Cerebellar cortex (tissue), 1 donor: Measurements from ENCODE around the gene KIFBP.
"Not testable (repeated sequence)": the region's sequence is repeated elsewhere in the genome, so short reads cannot be mapped to it uniquely, and the experiment has no call there.

ENCODE experiments used
- DNase-seq: peaks from one replicate; pipeline ENCODE4 v3.0.0-alpha.2; 2015; ENCODE audit warnings: low spot score

Gene KIFBP

DNA sequence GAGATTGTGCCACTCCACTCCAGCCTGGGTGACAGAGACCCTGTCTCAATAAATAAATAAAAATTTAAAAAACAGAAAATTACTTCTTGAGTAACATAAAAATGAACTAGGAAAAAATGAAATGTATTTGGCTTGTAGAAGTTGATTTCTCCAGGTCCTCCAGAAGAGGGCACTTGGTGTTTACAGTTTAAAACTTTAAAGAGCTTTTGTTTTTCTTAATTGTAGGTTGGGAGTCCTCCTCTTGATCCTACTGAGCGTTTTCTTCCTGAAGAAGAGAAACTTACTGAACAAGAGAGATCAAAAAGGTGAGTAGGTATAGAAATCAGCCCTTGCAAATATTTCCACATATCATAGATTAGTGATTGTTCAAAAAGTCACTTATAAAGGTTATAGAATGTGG lies 16.2 kb downstream of the KIFBP start:
- peak; percentile 42 for DNase-seq

DNA sequence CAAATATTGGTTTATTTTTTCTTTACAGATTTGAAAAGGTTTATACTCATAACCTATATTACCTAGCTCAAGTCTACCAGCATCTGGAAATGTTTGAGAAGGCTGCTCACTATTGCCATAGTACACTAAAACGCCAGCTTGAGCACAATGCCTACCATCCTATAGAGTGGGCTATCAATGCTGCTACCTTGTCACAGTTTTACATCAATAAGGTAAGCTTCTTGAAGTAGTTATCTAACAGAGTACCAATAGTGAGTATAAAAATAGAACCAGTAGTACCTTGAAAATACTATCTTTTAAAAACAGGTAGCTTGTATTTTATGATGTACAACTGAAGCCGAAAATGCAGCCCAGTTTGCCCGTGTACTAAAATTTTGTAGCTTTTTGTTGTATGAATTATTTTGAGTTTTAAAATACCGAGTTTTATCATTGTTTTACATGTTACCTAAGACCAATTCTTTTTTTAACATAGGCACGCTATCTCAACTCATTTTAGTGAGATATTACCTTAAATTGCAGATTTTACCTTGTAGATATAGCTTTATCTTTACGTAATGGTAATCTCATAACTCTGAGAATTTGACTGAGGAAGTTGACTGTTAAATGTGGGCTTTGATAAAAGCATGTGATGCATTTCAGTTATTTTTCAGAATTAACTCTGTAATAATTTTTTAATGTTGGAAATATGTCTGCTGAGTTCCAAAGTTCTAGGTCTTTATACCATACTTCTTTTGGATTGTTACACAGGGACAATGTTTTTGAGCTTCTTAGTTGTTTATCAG lies 17.3 kb downstream of the KIFBP start:
- DNase-seq, result no peak

DNA sequence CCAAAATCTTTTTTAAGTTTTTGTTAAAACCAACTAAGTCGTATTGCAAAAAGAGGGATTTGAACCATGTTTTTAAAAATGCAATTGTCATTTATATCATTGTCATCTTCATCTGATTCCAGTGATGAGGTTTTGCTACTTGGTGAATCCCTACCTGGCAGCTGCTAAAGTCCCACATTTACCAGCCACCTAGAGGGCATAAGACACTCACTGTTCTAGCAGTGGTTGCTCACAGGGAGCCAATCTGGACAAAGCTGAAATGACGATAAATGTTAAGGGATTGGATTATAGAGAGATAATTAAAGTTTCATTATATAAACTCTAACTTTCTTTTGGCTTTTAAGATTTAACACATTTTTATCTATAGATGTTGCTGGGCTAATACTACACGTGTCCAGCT lies 18.7 kb downstream of the KIFBP start:
- no peak for DNase-seq

DNA sequence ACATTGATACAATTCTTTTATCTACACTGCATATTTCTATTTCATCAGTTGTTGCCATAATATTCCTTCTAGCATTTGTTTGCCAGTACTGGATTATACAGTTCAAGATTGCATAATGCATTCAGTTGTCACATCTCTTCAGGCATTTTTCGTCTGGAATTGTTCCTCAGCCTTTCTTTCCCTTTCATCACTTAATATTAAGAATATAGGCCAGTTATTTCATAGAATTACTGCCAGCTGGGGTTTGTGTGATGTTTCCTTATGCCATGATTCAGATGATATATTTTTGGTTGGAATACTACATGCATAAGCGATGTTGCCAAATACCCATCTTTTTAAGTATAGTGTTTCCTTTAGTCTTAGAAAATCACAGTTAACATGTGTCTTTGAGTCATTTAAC lies 20.8 kb downstream of the KIFBP start:
- no peak for DNase-seq

DNA sequence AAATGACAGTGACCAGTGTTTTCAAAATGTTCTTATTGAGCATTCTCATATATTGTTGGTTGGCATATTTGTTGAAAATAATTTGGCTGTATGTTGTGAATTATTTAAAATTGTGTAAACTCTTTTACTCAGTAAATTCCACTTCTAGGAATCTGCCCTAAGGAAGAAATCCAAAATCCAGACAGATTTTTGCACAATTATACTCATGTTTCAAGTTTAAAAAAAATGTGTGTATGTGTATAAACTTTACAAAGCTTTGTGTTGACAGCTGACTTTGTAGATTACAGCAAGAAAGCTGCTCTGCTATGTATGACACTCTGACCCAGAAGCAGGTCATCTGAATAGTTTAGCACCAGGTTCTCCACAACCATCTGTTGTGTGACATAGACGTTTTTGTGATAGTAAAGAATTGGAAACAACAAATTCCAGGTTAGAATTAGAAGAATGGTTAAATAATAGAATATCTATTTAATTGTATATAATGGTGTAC lies 21.6 kb downstream of the KIFBP start:
- DNase-seq, result no peak

DNA sequence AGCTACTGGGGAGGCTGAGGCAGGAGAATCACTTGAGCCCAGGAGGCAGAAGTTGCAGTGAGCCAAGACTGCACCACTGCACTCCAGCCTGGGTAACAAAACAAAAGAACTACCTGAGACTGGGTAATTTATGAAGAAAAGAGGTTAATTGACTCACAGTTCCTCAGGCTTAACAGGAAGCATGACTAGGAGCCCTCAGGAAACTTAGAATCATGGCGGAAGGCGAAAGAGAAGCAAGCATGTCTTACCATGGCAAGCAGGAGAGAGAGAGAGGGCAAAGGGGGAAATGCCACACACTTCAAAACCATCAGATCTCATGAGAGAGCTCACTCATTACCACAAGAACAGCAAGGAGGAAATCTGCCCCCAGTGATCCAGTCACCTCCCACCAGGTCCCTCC lies 24.2 kb downstream of the KIFBP start:
- DNase-seq, result not testable (repeated sequence)

DNA sequence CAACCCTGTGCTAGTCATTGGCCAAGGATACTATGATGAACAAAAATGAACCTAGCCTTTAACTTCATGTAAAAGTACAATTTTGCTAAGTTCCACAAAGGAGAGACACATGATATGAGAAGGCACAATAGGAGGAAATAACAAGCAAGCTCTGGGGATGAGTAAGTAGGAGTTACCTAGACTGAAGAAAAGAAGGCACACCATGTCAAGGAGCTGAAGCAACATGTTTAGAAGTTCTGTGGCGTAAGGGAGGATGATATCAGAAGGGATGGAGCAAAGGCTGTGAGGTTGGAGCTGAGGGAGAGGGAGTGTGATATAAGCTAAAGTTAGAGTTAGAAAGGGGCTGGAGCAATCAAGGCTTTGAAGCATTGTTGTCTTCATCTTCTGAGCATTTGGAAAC lies 25.6 kb downstream of the KIFBP start:
- DNase-seq, result no peak

DNA sequence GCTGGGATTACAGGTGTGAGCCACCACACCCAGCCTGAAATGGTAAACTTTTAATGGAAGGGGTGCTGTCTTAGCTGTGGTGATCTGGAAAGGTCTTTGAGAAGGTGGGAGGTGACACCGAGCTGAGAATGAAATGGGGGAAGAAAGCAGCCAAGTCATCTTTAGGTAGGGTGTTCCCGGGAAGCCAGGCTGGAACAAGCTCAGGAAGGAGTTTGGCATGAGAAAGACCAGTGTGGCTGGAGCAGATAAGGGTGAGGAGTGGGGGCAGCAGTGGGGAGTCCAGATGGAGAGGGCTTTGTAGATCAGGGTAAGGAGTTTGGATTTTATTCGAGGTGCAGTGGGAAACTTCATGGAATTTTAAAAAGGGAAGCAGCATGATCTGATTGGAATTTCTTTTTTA lies 30.0 kb downstream of the KIFBP start:
- DNase-seq, result no peak

DNA sequence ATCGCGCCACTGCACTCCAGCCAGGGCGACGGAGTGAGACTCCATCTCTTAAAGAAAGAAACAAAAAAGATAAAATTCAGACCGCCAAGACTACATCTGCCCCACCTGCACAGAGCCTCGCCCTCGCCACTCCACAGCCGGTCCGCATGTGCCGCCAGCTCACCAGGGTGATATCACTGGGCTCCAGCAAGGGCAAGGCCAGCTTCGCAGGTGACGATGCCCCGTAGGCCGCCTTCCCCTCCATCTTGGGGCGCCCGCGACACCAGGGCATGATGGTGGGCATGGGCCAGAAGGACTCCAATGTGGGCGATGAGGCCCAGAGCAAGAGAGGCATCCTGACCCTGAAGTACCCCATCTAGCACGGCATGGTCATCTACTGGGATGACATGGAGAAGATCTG lies 34.0 kb downstream of the KIFBP start:
- DNase-seq, result no peak

DNA sequence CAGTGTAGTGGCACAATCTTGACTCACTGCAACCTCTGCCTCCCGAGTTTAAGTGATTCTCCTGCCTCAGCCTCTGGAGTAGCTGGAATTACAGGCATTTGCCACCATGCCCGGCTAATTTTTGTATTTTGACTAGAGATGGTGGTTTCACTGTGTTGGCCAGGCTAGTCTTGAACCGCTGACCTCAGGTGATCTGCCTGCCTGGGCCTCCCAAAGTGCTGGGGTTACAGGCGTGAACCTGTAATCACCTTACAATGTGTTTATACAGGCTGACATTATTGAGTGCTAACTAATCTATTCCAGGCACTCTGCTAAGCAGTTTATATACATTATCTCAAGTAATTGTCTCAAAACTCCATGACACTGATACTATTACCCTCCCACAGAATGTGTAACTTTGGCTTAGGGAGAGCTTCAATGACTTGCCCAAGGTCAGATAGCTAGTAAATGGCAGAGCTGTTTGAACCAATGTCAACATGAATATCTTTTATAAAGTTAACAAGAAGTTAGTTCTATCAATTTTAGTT lies 36.8 kb downstream of the KIFBP start:
- DNase-seq, result no peak

DNA sequence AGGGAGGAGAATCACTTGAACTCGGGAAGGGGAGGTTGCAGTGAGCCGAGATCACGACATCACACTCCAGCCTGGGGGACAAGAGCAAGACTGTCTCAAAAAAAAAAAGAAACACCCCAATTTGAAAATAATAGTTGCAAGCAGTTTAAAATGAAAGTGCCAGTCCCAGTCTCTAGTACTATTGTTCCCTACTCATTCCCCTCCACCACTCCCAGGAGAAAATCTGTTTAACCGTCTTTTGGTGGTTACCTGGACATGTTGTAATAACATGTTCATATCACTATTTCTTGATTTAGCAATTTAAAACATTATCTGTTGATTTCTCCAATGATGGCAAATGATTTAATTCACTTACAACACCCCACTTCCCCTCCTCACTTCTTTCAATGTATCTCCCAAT lies 44.7 kb downstream of the KIFBP start:
- no peak for DNase-seq

DNA sequence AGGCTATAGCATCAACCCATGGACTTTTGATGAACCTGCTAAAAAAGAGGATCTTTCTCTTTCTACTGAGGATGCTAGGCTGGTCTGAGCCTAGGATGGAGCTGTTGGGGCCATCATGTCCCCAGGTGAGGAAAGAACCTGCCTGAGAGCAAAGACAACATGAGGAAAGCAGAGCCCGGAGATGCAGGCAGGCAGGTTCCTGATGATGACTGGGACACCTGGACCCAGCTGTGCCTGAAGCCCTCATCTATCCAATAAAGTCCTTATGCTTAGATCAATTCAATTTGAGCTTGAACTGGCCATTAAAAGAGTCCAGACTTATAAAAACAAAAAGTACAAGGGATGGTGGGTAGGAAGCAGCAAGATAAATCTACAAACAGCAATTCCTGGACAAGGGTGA lies 48.9 kb downstream of the KIFBP start:
- DNase-seq, result no peak

DNA sequence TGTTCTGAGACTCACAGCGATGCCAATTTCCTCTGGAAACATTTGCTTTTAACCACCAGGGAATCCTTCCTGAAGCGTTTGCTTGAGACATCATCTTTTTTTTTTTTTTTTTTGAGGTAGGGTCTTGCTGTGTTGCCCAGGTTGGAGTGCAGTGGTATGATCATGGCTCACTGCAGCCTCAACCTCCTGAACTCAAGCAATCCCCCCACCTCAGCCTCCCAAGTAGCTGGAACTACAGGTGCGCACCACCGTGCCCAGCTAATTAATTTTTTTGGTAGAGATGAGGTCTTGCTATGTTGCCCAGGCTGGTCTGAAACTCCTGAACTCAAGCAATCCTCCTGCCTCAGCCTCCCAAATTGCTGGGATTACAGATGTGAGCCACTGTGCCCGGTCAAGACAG lies 52.3 kb downstream of the KIFBP start:
- not testable (repeated sequence) for DNase-seq

DNA sequence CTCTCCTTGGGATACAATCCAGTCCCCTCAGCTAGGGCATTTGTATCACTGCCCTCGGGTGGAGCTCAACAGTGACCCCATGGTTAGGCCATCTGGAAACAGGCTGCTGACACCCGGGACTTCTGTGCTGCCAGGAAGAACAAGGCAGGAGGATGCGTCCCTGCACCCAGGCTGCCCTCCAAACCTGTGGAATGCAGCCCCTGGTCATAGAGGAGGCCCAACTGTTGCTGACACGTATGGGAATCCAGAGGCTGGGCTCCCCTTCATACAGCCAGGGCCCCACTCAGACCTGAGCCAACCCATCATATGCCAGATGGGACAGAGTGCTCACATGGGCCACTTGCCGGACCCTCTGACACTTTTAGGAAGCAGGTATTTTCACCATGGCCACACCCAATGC lies 53.8 kb downstream of the KIFBP start:
- no peak for DNase-seq

DNA sequence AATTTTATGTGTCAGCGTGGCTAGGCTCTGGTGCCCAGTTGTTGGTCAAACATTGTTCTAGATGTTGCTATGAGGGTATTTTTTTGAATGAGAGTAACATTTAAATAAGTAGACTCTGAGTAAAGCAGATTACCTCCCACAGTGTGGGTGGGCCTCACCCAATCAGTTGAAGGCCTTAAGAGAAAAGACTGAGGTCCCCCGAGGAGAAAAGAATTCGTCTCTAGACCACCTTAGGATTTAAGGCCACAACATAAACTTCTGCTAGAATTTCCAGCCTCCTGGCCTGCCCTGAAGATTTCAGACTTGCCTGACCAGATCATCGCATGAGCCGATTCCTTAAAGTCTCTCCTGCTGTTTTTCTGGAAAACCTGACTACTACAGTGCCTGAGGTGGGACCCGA lies 54.2 kb downstream of the KIFBP start:
- DNase-seq, result no peak

DNA sequence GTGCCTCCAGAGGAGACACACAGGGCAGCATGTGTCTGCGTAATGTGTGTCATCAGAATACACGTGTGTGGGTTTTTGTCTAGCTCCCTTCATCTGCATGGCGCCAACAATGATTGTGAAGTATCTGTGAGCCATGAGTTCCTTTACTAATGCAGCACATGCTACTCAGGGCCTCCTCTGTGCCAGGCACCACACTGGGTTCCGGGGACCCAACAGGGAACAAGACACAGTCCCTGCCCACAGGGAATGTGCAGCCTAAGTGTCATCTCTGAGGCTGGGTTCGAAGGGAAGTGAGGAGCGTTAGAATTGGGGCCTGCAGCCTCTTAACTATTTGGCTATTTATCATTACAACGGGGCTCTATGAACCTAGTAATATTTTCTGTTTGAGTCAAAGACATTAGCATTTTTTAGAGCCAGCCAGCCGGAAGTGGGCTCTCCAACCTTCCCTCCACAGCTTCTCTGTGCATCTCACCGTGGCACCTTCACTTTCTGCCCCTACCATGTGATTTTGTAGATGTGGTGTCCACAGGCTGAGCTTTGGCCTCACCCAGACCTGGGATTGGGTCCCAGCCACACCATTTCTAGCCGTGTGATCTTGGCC lies 55.4 kb downstream of the KIFBP start:
- DNase-seq, result no peak

DNA sequence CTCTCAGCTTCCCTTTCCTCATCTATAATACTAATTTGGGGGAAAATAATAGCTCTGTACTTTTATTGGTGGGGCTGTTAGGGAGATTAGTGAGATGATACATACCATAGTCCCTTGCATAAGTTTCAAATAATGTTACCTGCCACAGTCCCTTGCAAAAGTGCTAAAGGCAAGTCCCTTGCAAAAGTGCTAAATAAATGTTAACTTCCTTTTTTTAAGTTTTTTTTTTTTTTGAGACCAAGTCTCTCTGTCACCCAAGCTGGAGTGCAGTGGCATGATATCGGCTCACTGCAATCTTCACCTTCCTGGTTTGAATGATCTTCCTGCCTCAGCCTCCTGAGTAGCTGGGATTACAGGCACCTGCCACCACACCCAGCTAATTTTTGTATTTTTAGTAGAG lies 55.9 kb downstream of the KIFBP start:
- DNase-seq, result no peak

DNA sequence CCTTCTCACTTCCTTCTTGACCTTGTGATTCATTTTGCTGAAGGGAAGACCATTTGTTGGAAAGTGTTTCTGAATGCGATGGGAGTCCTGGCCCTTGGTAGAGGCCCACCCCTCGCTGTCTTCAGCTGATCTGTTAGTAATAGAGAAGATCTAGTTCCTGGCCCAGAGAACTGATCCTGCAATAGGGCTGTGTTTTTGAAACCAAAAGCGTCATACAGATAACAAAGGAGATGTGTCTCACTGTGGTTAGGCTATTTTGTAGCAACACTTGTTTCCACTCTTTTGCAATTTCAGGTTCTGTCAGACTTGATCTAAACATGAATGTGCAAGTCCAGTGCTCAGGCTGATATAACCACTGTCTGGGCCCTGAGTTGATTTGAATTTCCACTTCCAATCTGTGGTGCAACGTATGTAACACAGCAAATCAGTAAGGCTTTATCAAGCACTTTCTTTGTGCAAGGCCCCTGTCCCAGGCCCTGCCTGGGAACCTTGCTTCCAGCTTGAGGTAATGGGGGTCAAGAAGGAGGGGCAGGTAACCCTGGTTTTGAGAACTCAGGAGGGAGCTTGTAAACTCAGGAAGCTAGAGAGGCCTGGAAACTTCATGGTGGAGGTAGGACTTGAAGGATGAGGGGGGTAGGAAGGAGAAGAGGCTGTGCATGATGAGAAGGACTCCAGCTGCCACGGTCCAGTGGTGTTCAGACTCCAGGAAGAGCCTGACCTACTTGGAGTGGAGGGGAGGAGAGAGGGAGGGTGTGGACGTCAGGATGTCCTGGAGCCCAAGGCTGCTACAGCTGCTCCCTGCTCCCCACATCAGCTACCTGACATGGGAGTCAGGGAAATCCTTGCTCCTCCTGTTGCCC lies 57.1 kb downstream of the KIFBP start:
- DNase-seq, result no peak

DNA sequence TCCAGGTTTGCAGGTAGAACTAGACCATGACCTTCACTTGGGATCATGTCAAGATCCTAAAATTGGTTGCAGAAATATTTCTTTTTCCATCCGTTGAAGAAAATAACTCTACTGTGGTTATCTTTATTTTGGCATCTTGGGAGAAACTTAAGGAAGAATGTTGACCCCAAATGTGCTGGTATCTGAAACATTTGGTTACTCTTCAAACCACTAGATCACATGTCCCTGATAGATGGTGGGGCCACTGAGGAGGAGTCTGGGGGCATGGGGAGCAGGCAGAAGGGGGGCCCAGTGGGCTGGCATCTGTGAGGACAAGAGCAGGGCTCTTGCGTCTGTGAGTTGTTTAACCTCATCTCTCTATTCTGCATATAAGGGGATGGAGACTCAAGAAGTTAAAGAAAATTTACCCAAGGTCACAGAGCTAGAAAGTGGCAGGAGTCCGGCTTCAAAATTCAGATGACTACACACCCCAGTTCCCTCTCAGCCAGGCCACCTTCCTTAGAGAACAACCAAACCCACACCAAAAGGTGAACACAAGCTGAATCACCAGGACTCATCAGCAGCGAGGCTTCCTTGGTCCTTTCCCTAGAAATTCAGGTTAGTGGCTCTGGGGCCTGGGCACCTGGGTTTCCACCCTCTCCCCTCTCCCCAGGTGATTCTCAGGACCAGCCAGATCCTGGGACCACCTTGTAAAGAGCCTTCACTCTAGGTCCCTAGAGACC lies 58.7 kb downstream of the KIFBP start:
- DNase-seq, result no peak

DNA sequence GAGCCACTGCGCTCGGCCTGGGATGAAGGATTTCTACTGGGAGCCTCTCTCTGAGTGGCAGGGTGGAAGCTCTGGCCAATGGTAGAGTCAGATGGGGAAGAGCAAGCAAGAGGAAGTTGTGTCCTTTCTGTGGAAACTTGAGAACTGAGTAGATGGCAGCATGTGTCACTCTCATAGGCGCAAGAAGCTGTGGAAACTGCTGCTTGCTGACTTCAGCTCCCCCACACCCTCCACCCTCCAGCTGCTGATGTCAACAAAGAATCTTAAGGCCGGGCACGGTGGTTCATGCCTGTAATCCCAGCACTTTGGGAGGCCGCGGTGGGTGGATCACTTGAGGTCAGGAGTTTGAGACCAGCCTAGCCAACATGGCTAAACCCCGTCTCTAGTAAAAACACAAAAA lies 59.5 kb downstream of the KIFBP start:
- DNase-seq, result no peak

DNA sequence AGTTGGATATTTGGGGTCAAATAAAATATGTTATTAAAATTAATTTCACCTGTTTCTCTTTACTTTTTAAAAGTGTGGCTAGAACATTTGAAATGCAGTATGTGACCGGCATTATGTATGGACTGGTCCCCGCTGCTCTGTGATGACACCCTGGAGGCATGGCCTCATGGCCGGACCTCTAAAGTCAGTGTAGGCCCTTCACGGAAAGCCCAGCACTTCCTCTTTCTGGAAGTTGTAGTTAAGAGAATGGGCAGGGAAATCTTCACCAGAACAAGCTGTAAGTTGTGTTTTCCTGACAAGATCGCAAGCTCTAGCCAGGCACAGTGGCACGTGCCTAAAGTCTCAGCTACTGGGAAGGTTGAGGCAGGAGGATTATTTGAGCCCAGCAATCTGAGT lies 61.0 kb downstream of the KIFBP start:
- no peak for DNase-seq

DNA sequence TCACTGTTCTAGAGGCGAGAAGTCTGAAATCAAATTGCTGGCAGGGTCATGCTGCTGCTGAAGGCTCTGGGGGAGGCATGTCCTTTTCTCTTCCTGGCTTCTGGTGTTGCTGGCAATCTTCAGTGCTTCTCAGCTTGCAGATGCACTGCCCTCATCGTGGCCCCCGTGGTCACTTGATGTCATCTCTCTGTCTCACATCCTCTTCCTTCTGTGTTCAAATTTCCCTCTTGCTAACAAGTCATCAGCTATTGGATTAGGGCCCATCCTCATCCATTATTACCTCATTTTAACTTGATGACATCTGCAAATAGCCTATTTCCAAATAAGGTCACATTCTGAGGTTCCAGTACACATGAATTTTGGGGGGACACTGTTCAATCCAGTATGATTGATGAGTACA lies 62.7 kb downstream of the KIFBP start:
- no peak for DNase-seq
